AG10803 (cell line): ENCODE data around the gene SMPD3.

Experiments used
- DNase-seq: peaks from one replicate; pipeline ENCODE4 v3.0.0; 2010; ENCODE audit warnings: low read depth
- H3K4me3 ChIP-seq: 2 replicates; pipeline ENCODE4 v1.5.1; 2011; ENCODE audit warnings: mild to moderate bottlenecking, low read length, control low read depth
- CTCF ChIP-seq: conservative IDR thresholded peaks from 2 replicates; pipeline ENCODE4 v1.5.1; 2011; ENCODE audit warnings: mild to moderate bottlenecking, low read length, control low read depth, inconsistent platforms

Gene SMPD3

GRCh38 chr16:68371276-68371651 is 77.0 kb downstream of the SMPD3 start:
- no peak for DNase-seq
- no peak for TF ChIP-seq CTCF
- no peak overlapping the region for H3K4me3 ChIP-seq

GRCh38 chr16:68370581-68371275 is 77.6 kb downstream of the SMPD3 start:
- H3K4me3 ChIP-seq: no peak overlapping the region
- no peak for DNase-seq
- TF ChIP-seq CTCF: no peak

GRCh38 chr16:68369697-68370580 is 78.4 kb downstream of the SMPD3 start:
- TF ChIP-seq CTCF: no peak
- no peak for DNase-seq
- no peak overlapping the region for H3K4me3 ChIP-seq

- DNase-seq: no peak
- H3K4me3 ChIP-seq: no peak overlapping the region
- no peak for TF ChIP-seq CTCF
Observed at GRCh38 chr16:68369168-68369567, 79.1 kb downstream of the SMPD3 start.

GRCh38 chr16:68368301-68368888 is 79.9 kb downstream of the SMPD3 start:
- no peak for DNase-seq
- TF ChIP-seq CTCF: no peak
- H3K4me3 ChIP-seq: no peak overlapping the region

- no peak for TF ChIP-seq CTCF
- DNase-seq: no peak
- no peak overlapping the region for H3K4me3 ChIP-seq
Observed at GRCh38 chr16:68367891-68368290, 80.4 kb downstream of the SMPD3 start.
